ENCODE measurements around the gene CD63.
A peak's percentile ranks its signal among the peaks of the same experiment; 100 is the strongest.
"Not testable (repeated sequence)": the region's sequence is repeated elsewhere in the genome, so short reads cannot be mapped to it uniquely, and the experiment has no call there.

The CD63 gene

DNA sequence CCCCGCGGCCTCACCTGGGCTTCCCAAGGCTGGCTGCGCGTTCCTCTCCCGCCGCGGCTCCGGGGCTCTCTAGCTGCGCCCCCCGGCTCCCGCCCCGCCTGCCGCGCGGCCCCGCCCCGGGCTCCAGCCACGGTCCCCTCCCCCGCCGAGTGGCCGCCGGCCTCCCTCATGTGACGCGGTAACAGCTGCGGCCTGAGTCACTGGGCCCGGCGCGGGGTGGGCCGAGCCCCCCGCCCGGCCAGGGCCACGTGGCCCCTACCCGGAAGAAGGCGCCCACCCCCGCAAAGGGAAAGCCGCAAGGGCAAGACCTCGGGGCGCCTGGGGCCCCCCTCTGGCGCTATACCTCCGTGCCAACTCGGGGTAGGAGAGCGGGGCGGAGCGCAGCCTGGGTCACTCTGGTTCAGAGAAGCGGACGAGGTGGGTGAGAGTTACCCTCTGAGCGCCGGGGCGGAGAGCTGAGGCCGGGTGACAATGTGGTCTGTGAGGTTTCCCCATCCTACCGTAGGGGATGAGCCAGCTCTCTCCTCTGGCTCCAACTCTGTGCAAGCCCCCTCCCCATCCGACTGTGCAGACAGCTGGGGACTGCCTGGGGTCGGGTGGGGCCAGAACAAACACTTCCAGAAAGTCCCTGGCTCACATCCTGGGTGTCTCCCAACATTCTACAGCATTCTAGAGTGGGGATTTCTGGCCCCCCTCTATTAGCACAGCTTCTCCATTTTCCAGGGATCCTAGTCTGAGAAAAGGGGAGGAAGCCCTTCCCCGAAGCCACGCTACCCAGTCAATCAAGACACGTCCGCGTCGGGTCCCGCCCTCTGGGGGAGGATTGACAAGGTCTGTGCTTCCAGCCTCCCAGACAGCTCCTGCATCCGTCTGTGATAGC, at the start of gene CD63:
Gene CD63, minus strand, starts transcription at position 71 of the 880 bp plus-strand sequence. CDS start 668 bp downstream, outside the sequence.
- peak; percentile 96 for DNase-seq

DNA sequence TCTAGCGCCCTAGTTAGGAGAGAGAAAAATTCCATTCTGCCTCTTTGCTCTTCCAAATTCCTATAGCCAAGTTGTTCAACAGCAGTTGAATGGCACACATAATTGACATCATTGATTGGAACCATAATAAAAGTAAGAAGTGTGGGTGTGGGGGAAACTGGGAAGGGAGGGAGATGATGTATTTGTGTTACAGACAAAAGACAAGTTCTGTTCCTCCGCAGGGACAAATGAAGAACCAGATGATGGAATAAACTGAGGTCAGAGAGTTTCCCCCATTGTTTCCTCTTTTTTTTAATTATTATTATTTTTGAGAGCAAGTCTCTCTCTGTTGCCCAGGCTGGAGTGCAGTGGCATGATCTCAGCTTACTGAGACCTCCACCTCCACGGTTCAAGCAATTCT, 49.0 kb upstream of the CD63 start:
- no peak for DNase-seq

- no peak for DNase-seq
Measured at GRCh38 chr12:55771736-55772135, 42.9 kb upstream of the CD63 start.

DNA sequence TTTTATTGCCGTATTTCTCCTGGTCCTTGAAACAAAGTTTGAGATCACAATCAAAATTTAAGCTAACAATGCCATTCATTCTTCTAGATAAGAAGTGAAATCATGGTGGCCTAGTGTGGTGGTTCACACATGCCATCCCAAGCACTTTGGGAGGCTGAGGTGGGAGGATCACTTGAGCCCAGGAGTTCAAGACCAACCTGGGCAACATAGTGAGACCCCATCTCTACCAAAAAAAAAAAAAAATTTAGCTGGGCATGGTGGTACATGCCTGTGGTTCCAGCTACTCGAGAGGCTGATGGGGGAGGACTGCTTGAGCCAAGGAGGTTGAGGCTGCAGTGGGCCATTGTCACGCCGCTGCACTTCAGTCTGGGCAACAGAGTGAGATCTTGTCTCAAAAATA, 38.3 kb upstream of the CD63 start:
- DNase-seq, result no peak

GRCh38 chr12:55765736-55766290, 37.0 kb upstream of the CD63 start:
- DNase-seq, result no peak

DNA sequence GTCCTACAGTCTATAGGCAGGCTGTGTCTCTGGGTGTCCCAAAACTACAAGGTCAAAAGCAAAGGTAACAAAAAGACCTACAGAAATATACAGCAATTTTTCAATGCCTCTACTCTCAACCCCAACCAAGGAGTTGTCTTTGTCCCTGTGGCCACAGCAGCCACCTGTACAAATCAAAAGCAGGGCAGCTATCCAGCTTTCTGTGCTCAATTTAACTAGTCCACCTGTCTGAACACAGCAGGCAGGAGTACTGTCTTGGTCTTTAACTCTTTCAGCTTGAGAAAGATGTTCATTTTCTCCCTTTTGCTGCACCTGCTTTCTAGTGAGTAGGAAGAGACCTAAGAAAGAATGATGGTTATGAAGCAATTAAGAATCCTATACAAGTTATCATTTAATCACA, 33.8 kb upstream of the CD63 start:
- DNase-seq, result peak; percentile 28

DNA sequence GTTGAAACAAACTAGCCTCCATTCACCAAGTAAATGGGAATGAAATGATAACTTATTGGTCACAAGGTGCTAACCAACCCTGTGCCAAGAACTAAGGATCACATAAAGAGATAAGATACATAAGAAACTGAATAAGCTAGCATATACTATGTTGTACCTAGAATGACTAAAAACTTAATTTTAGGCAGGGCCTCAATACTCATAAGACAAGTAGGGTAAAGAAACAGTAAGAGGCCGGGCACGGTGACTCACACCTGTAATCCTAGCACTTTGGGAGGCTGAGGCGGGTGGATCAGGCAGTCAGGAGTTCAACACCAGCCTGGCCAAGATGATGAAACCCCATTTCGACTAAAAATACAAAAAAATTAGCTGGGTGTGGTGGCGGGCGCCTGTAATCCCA, 31.9 kb upstream of the CD63 start:
- no peak for DNase-seq

- DNase-seq, result not testable (repeated sequence)
Measured at GRCh38 chr12:55758575-55758974, 29.8 kb upstream of the CD63 start.

GRCh38 chr12:55757701-55758100, 28.9 kb upstream of the CD63 start:
- no peak for DNase-seq

DNA sequence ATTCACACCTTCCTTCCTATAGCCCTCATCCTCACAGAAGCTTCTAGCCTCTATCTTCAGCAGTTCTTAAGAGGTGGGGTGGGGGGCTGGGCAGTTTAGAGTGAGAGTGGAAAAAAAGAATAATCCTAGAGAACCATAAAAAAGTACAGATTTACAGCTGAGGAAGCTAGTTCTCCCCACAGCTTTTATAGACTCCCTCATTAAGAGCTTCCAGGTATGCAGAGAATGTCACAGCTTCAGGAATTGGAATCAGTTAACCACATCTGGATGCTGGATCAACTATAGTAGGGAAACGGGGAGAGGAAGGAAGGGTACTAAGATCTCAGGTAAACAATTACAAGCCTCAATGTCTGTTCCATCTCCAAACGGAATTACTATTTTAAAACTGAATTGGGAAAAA, 26.4 kb upstream of the CD63 start:
- DNase-seq, result no peak

GRCh38 chr12:55748230-55748993, 19.6 kb upstream of the CD63 start:
- no peak for DNase-seq

GRCh38 chr12:55746913-55747231, 18.1 kb upstream of the CD63 start:
- no peak for DNase-seq

DNA sequence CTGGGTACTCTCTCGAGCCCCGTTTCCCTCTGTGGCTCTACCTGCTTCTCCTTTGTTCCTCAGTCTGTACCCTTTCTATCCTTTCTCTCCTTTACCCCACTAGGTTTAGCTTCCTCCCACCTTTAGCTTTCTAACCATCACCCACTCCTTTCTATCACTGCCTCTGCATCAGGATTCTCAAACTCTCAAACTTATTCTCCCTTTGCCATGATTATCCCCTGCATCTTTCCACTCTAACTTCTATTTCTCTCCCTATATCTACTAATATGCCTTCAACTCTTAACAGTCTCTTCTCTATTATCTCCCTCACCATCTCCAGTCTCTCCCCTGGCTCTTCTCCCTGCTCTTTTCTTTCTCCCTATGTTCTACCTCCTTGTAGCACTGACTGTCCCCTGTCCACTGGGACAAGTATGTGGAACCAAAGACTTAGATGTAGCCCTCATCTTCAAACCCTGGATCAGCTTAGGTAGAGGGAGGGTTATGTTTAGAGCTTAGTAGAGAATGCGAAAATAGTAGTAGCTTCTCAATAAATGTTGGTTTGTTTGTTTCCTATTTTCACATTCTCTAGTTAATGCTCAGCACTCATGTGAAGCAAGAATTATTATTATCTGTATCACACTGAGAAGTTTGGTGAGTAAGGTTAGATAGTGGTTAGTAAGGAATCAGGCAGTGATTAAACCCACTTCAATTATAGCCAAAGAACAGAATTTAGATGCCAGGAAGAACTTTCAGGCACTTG, 17.5 kb upstream of the CD63 start:
- DNase-seq, result no peak

- DNase-seq, result peak; percentile 97
Measured at GRCh38 chr12:55745361-55746173, 16.8 kb upstream of the CD63 start.

- peak; percentile 61 for DNase-seq
Measured at GRCh38 chr12:55744340-55745030, 15.7 kb upstream of the CD63 start.

DNA sequence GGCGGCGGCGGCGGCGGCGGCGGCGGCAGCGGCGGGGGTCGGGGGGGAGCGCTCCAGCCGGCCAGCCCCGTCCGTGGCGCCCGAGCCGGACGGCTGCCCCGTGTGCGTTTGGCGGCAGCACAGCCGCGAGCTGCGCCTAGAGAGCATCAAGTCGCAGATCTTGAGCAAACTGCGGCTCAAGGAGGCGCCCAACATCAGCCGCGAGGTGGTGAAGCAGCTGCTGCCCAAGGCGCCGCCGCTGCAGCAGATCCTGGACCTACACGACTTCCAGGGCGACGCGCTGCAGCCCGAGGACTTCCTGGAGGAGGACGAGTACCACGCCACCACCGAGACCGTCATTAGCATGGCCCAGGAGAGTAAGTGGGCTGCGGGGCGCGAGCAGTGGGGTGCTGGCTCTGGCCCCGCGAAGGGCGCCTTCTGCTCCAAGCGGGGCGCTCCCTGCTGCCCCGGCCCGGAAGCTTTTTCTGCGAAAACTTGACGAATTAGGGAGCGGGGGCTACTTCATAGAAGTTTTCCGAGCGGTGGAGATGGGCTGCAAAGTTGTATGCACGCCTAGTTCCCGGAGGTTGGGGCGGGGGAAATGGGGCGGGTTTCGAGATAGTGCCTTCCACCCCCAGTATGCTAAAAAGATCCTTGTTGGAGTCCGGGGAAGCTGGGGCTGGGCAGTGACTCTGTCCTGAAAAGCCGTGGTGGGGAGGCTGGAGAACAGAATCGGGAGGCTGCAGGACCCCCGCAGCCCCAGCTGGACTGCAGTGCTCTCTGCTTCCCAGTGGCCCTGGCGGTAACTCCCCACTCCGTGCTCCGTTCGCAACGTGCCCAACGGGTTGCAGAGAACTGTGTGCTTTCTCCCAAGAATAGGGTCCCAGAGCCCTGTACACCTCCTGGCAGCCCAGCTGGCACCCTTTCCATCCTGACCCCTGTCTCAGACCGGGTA, 14.9 kb upstream of the CD63 start:
- DNase-seq, result peak; percentile 84

DNA sequence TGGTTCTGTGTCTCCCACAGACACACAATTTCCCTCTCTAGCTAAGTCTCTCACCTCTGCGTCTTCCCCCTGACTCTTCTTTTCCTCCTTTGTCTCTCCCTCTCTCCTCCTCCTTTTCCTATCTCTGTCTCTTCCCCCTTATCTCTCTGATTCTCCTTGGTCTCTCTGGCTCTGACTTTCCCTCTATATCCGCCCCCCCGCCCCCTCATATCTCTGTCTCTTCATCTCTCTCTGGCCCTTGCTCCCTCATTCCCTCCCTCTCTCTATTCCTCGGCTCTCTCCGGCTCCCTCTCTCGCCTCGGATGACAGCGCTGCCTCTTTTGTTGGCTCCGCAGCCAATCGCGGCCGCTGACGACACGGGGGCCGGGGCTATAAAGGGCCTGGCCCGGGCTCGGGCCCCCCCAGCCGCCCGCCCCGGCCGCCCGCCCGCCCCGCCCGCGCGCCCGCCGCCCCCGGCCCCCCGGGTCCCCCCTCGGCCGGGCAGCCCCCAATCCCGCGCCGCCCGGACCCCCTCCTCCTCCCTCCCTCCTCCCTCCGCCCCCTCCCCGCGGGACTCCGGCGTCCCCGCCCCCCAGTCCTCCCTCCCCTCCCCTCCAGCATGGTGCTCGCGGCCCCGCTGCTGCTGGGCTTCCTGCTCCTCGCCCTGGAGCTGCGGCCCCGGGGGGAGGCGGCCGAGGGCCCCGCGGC, 14.1 kb upstream of the CD63 start, which contains the start of gene GDF11:
Gene GDF11, plus strand, starts transcription at position 404 of the 687 bp plus-strand sequence. Its CDS starts 195 bp downstream, at position 599.
- DNase-seq, result peak; percentile 95

GRCh38 chr12:55741931-55742680, 13.3 kb upstream of the CD63 start:
- DNase-seq, result no peak

DNA sequence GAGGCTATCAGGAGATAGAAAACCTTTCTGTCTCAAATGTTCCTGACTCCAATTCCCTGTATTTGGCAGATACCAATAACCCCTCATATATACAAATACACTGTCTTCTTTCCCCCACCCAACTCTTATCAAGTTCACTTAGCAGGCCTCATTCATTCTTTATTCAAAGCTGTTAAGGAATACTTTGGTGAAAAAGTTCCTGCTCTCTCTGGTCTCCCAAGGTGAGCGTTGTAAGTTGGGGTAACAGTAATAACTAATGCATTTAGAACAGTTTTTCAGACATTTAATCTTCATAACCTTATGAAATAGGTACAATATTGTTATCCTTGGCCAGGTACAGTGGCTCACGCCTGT, 10.2 kb upstream of the CD63 start:
- DNase-seq, result no peak

Data from NCI-H69 (cell line).